ENCODE data around the gene CD164.

- TF ChIP-seq CTCF (optimal IDR thresholded peaks at IDR 0.05 in 1 of 3, IDR thresholded peaks at IDR 0.05 in 1 of 3, conservative IDR thresholded peaks at IDR 0.05 in 1 of 3; ENCODE audit: extremely low read depth in 1 of 3, insufficient read depth in 2 of 3, low read length in 3 of 3) (no peak), EZH2 (IDR thresholded peaks at IDR 0.05; ENCODE audit: low read length) (no peak)
Observed at GRCh38 chr6:109360791-109361190, 21.5 kb downstream of the CD164 start.

Data from keratinocyte (primary cell).